HFFc6 (cell line): ENCODE results near the gene RERGL. TPM values are rescaled to one million over a fixed set of nuclear protein-coding genes. Genes with fewer than 3 reads are reported as not detected.

Experiments
- DNase-seq: peaks from one replicate; pipeline ENCODE4 v3.0.0-alpha.2; 2018
- H3K27ac Mint-ChIP-seq: 2 replicates; pipeline ENCODE4 v1.8.0; 2020; ENCODE audit warnings: mild to moderate bottlenecking, mixed read lengths
- H3K27me3 Mint-ChIP-seq: 2 replicates; pipeline ENCODE4 v1.8.0; 2021; ENCODE audit warnings: mild to moderate bottlenecking, moderate library complexity, mixed read lengths; ENCODE audit not compliant: insufficient read depth
- H3K36me3 Mint-ChIP-seq: 2 replicates; pipeline ENCODE4 v1.8.0; 2021; ENCODE audit warnings: low read depth, mixed read lengths
- H3K4me1 Mint-ChIP-seq: 2 replicates; pipeline ENCODE4 v1.8.0; 2020; ENCODE audit warnings: low read depth, mixed read lengths
- H3K4me3 Mint-ChIP-seq: 2 replicates; pipeline ENCODE4 v1.8.0; 2020; ENCODE audit warnings: mild to moderate bottlenecking, moderate library complexity, mixed read lengths
- H3K9me3 Mint-ChIP-seq: 2 replicates; pipeline ENCODE4 v1.8.0; 2020; ENCODE audit warnings: mild to moderate bottlenecking, mixed read lengths
- CTCF ChIP-seq: fragments of 200-600 bp; sonication (generic); IDR thresholded peaks from 2 replicates; pipeline ENCODE4 v1.5.0; 2021; ENCODE audit warnings: antibody characterized with exemption, mild to moderate bottlenecking
- total RNA-seq, 6 experiments: library from RNA; stranded (reverse); fragmentation: NEBNext Ultra II Directional; extraction: Animal tissue kit (Norgen Biotek cat#: 25700); gene quantifications; 2 replicates in 1 of 6; 3 replicates in 5 of 6; pipeline ENCODE4 v1.2.3, GENCODE V29; 2021

RERGL gene
- total RNA-seq, 6 experiments from 2014 or later: not detected

DNA sequence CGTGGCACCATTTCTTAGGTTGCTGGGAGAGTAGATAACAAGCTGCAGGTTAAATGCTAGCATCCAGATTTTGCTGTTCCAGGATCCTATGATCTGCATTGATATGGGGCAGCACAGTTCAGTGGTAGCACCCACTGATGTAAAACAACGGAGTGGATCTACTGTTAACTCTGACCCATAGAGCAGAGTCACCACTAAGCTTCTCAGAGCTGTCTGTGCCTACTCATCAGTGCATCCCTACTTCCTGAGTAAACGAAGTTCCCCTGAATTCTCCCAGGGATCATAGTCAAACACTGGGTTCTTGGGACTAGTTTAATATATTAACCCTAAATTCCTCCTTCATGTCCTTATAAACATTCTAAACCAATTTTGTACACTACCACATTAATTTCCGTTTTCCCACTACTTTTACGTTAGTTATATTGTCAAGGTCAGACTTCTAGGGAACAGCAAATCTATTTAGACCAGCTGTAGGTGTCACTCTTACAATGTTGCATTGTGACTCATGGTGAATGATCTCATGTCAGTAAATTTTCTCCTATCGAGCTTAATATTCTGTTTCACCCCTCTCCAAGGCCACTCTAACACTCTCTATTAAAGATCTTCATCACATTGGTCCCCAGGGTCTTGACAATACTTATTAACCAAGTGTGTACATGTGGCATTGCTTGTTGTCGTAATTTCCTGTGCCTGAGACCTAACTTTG, 10.3 kb downstream of the RERGL start:
- TF ChIP-seq CTCF: no peak
- Mint-ChIP-seq H3K4me3 (no peak overlapping the region), H3K27ac (no peak overlapping the region), H3K4me1 (no peaks in the 10 kb centered on the region), H3K9me3 (peaks cover 37% of the 10 kb centered on the region), H3K36me3 (no peaks in the 10 kb centered on the region), H3K27me3 (no peaks in the 10 kb centered on the region)
- DNase-seq: no peak

DNA sequence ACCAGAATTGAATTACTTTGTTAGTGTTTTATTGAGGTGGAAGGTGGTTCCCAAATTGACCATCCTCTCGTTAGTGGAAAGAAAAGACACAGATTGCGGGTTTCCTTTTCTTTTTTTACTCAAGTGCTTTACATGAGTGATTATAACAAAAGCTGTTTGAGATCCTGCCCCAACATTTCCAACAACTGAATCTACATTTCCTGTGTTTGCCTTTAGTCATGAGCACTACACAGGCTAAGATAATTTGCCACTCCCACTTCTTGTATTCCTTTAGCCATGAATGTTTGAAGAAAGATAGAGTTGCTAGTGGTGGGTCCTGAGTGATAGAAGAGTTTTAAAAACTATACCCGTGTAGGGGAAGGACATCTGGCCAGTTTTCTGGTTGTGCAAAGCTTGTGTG, 16.0 kb downstream of the RERGL start:
- TF ChIP-seq CTCF: no peak
- H3K4me1 Mint-ChIP-seq: no peaks in the 10 kb centered on the region
- H3K36me3 Mint-ChIP-seq: no peaks in the 10 kb centered on the region
- peaks cover 2% of the 10 kb centered on the region; the same call in 1 of the 2 replicates for H3K27me3 Mint-ChIP-seq
- H3K27ac Mint-ChIP-seq: no peak overlapping the region
- DNase-seq: no peak
- H3K9me3 Mint-ChIP-seq: peaks cover 21% of the 10 kb centered on the region
- no peak overlapping the region for H3K4me3 Mint-ChIP-seq

DNA sequence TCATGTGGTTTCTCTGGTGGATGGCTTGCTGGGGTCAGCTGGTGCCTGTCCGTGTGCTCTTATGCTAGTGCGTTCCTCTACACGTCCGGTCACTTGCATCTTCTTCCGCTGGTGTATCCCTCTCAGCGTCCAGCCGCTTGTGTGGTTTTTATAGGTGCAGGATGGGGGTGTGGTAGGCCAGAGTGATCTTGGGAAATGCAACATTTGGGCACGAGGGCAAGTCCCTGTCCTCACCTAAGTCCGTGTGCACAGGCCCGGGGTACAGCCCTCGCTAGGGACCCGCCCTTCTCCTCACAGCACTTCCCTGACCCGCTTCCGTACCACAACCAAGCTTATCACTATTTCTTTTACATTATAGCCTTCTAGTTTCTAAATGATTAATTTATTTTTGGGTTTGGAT, 17.3 kb downstream of the RERGL start:
- no peak for TF ChIP-seq CTCF
- Mint-ChIP-seq H3K27ac (no peak overlapping the region), H3K4me3 (no peak overlapping the region), H3K36me3 (no peaks in the 10 kb centered on the region), H3K9me3 (peaks cover 19% of the 10 kb centered on the region), H3K4me1 (no peaks in the 10 kb centered on the region), H3K27me3 (peaks cover 2% of the 10 kb centered on the region; the same call in 1 of the 2 replicates)
- no peak for DNase-seq

DNA sequence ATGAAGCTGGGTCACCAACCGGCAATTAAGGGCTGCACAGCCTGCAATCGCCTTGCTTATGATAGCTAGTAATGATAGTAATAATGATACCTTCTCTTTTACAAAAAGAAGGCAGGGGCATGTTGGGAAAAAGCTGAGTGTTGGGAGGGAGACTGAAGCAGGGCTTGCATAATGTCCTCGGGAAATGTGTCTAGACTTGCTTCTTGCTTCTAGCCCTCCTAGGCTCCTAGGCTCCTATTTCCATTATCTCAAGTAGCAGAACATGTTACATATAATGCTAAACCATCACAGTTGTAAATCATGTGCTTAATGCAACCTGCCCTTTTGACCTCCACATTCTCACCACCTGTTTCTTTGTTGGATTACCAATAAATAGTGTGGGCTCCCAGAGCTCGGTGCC, 18.7 kb downstream of the RERGL start:
- Mint-ChIP-seq H3K4me3 (no peak overlapping the region), H3K27ac (no peak overlapping the region), H3K27me3 (peaks cover 2% of the 10 kb centered on the region; the same call in 1 of the 2 replicates), H3K36me3 (no peaks in the 10 kb centered on the region), H3K9me3 (peaks cover 23% of the 10 kb centered on the region), H3K4me1 (no peaks in the 10 kb centered on the region)
- TF ChIP-seq CTCF: no peak
- DNase-seq: no peak

DNA sequence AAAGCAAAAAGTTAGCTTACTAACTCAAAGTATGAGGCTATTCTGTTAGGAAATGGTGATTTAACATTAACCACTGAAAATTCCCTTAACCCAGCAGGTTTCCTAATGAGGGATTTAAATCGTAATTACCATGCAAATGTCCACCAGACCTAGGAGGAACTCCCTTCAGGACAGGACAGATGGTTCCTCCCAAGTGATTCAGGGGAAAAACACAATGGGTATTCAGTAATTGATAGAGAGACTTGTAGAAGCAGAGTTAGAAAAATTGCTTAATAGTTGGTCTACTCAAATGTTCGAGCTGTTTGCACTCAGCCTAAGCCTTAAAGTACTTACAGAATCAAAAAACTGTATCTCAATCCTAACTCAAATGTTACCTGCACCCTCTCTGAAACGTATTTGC, 21.6 kb downstream of the RERGL start:
- Mint-ChIP-seq H3K4me1 (no peaks in the 10 kb centered on the region), H3K27ac (no peak overlapping the region), H3K4me3 (no peak overlapping the region), H3K9me3 (peaks cover 22% of the 10 kb centered on the region), H3K27me3 (peaks cover 2% of the 10 kb centered on the region; the same call in 1 of the 2 replicates), H3K36me3 (no peaks in the 10 kb centered on the region)
- no peak for DNase-seq
- no peak for TF ChIP-seq CTCF
